C1 segment of cervical spinal cord (tissue), 14 donors: Measurements from ENCODE around the gene SCYGR1.

Experiments
- DNase-seq, 14 donors: peaks; one replicate each; lab custom pipeline; 2025; lab: John Stamatoyannopoulos, UW

Gene SCYGR1

GRCh38 chr2:227370791-227371312, 16.9 kb downstream of the SCYGR1 start:
- DNase-seq, result no peak

GRCh38 chr2:227370092-227370491, 17.7 kb downstream of the SCYGR1 start:
- no peak for DNase-seq

GRCh38 chr2:227368574-227368973, 19.2 kb downstream of the SCYGR1 start:
- DNase-seq, result no peak

- DNase-seq, result no peak
Measured at GRCh38 chr2:227367427-227367795, 20.3 kb downstream of the SCYGR1 start.

GRCh38 chr2:227366769-227367426, 20.9 kb downstream of the SCYGR1 start:
- no peak for DNase-seq

- DNase-seq, result no peak
Measured at GRCh38 chr2:227365833-227366232, 21.9 kb downstream of the SCYGR1 start.

DNA sequence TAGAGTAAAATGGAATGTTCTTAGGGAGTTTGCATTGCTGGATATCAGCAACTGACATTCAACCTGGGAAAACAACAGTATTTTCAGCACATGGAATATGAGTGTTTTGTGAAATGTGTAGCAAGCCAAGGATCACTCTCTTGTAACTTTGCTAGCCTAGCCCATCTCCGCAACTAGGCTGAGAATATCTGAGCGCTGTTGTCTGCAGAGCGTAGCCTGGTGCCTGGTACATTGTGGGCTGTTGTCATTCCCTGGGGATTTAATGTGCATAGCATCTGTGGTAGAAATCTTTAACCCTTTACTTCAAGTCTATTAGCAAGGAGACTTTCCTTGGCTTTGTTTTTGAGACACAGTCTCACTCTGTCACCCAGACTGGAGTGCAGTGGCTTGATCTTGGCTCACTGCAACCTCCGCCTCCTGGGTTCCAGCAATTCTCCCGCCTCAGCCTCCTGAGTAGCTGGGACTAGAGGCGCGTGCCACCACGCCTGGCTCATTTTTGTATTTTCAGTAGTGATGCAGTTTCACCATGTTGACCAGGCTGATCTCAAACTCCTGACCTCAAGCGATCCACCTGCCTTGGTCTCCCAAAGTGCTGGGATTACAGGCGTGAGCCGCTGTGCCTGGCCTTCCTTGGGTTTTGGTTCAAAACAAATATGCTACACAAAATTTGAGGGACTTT, 23.0 kb downstream of the SCYGR1 start:
- peak in 1 of 14 donors; percentile 28 for DNase-seq

DNA sequence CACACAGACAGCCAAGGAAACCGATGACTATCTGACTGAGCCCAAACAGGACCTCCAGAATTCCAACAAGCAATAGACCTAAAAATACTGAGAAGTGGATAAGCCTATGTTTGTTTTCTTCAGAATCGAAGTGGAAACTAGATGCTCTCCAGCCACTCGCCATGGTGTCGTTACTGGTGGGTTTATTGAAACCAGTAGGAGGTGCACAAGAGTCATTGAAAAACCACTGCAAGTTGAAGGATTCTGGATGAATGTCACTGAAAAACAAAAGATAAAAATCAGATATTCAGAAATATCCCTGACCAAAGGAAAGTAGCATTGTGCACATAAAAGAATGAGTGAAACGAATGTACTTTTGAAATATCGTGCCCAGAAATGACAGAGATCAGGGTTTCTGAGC, 24.0 kb downstream of the SCYGR1 start:
- no peak for DNase-seq

- DNase-seq, result no peak
Measured at GRCh38 chr2:227360351-227360750, 27.4 kb downstream of the SCYGR1 start.

DNA sequence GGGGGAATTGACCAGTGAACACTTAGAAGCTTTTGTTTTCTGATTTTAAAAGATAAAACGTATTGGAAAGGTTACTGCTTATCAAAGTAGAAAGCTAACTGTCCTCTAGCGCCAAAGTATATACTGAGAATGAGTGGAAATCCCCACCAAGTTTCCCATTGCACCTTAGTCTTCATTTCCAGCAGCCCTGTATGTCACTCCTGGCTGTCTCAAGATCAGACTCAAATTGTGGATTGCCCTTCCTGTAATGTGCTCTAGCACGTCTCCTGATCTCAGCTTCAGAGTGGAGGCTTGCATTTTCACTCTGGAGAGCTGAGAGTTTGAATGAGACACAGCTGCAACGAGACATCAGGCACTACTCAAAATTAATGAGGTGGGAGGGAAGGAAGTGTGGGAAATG, 36.1 kb downstream of the SCYGR1 start:
- no peak for DNase-seq

GRCh38 chr2:227349989-227350612, 37.6 kb downstream of the SCYGR1 start:
- no peak for DNase-seq

- no peak for DNase-seq
Measured at GRCh38 chr2:227348324-227348723, 39.4 kb downstream of the SCYGR1 start.

DNA sequence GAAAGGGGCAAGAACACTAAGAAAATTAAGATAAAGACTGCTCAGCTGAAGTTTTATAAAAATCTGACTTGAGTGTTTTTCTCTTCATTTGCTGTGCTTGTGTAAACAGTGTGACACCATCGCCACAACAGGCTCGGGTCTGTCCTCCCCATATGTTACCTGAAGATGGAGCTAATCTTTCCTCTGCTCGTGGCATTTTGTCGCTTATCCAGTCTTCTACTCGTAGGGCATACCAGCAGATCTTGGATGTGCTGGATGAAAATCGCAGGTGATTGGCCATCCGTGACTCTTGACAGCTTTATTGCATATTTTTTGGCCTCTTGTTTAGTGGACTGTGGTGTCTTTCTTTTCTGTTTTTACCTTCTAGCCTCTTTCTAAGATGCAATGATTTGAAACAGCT, 40.6 kb downstream of the SCYGR1 start:
- no peak for DNase-seq

DNA sequence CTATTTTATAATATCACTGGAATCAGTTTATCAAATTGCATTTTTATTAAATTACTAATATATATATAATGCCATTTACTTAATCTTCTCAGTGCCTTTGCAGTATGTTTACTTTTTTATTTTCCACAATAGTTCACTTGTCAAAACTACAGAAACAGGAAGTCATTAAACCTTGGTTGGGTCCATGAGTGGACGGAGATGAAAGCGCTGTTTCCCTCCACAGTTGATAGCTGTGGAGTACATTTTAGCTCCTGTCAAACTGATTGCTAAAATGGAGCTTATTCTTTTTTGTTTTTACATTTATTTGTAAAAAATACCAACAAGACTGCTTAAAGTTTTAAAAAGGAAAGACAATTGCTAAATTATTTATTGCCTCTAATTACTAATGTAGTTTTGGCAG, 43.5 kb downstream of the SCYGR1 start:
- DNase-seq, result no peak

DNA sequence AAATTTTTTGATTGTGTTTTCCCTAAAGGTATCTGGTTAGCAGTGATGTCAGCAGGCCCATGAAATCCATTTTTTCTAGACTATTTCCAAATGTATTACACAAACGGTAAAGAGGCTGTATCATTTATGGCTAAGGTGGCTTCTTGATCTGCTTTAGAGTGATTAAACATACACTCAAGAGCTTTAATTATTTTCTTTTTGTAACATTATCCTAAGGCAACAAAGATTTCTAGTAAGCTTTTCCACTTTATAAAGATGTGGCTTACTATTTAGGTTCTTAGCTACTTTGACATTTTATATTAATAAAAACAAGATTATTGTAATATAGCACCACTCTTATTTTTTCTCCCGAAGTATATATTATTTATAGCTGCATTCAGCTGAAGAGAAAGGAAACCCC, 46.2 kb downstream of the SCYGR1 start:
- DNase-seq, result no peak

DNA sequence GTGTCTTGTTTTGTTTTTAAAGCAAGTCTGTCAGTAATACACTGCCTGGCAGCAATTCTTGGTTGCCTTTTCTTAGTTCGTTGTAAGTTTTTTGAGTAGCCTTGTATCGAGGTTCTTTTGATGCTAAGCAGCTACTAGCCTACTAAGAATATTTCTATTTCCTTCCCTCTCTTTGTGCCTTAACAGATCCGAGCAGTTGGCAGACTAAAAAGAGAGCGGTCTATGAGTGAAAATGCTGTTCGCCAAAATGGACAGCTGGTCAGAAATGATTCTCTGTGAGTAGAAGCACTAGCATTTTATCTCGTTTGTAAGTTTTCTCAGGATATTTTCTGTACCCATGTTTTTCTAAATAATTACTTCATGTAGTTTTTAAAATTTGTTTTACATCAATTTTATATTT, 47.6 kb downstream of the SCYGR1 start:
- peak in 1 of 14 donors; percentile 54 for DNase-seq

- DNase-seq, result no peak
Measured at GRCh38 chr2:227339098-227339599, 48.6 kb downstream of the SCYGR1 start.
